GM19351 (cell line): ENCODE measurements around the gene PAX9.

ENCODE experiments used
- ATAC-seq: cut with Tn5 transposase; IDR thresholded peaks from one replicate; pipeline ENCODE4 v1.9.1; 2021; ENCODE audit warnings: mild to moderate bottlenecking, moderate library complexity; ENCODE audit not compliant: unreplicated experiment

PAX9 gene

DNA sequence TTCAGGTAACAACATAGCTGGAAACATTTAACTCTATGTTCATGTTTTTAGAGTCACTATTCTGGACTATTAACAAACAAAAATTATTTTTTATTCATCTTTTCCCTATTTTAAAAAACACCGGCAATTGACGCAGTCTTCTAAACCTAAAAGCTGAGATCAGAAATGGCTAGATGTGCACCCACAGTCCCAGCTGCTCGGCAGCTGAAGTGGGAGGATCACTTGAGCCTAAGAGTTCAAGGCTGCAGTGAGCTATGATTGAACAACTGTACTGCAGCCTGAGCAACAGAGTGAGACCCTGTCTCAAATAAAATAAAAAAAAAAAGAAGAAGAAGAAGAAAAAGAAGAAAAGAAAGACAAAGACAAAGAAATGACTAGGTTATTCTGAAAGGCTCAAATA is 64.5 kb downstream of the PAX9 start:
- no peak for ATAC-seq
